Measurements from ENCODE around the gene GAREM2.

GRCh38 chr2:26178746-26179436, 6.0 kb downstream of the GAREM2 start:
- TF ChIP-seq CTCF (IDR thresholded peaks at IDR 0.05), result no peak
- no peak for TF ChIP-seq POLR2A (IDR thresholded peaks at IDR 0.05)

Measured in adrenal gland (tissue), 5 donors.